Activated naive CD4-positive, alpha-beta T cell treated with Interleukin-2 at 50 U/mL for 16 hours (primary cell): ENCODE data around the gene CHMP6.

ENCODE experiments used
- DNase-seq: peaks from one replicate; pipeline ENCODE4 v3.0.0-alpha.2; 2020

CHMP6 gene

GRCh38 chr17:80956321-80957190, 35.1 kb upstream of the CHMP6 start:
- no peak for DNase-seq

GRCh38 chr17:80957461-80957941, 34.1 kb upstream of the CHMP6 start:
- DNase-seq: no peak

- no peak for DNase-seq
Observed at GRCh38 chr17:80959330-80960036, 32.2 kb upstream of the CHMP6 start.

- no peak for DNase-seq
Observed at GRCh38 chr17:80960037-80960796, 31.4 kb upstream of the CHMP6 start.

GRCh38 chr17:80960797-80961452, 30.7 kb upstream of the CHMP6 start:
- no peak for DNase-seq

GRCh38 chr17:80961541-80962330, 29.9 kb upstream of the CHMP6 start:
- DNase-seq: no peak

GRCh38 chr17:80962356-80963329, 29.0 kb upstream of the CHMP6 start:
- no peak for DNase-seq

- no peak for DNase-seq
Observed at GRCh38 chr17:80963812-80964543, 27.7 kb upstream of the CHMP6 start.

- DNase-seq: no peak
Observed at GRCh38 chr17:80964544-80964856, 27.1 kb upstream of the CHMP6 start.

- no peak for DNase-seq
Observed at GRCh38 chr17:80964859-80965580, 26.6 kb upstream of the CHMP6 start.

GRCh38 chr17:80965606-80966005, 26.0 kb upstream of the CHMP6 start:
- no peak for DNase-seq

GRCh38 chr17:80967404-80967872, 24.2 kb upstream of the CHMP6 start:
- DNase-seq: no peak

- no peak for DNase-seq
Observed at GRCh38 chr17:80968602-80969029, 23.0 kb upstream of the CHMP6 start.

- no peak for DNase-seq
Observed at GRCh38 chr17:80969030-80969673, 22.5 kb upstream of the CHMP6 start.

- DNase-seq: no peak
Observed at GRCh38 chr17:80969674-80970043, 22.0 kb upstream of the CHMP6 start.

- DNase-seq: peak; percentile 57
Observed at GRCh38 chr17:80970044-80970761, 21.4 kb upstream of the CHMP6 start.

GRCh38 chr17:80970762-80971703, 20.6 kb upstream of the CHMP6 start:
- DNase-seq: no peak
